Astrocyte (in vitro differentiated cells and primary cell): Measurements from ENCODE around the gene PNPO. TPM values are rescaled to one million over a fixed set of nuclear protein-coding genes. Genes with fewer than 3 reads are reported as not detected.

Source experiments
- DNase-seq: peaks from one replicate; pipeline ENCODE4 v3.0.0-alpha.2; 2010; ENCODE audit warnings: low read depth
- FAIRE-seq: peaks from 2 replicates; lab custom pipeline; 2011; peaks lifted over from hg19 to GRCh38; lab: Jason Lieb, UNC
- H2AFZ ChIP-seq: 2 replicates; pipeline ENCODE4 v1.6.0; 2012; ENCODE audit warnings: low read depth, low read length, inconsistent platforms
- H3K27ac ChIP-seq: 2 replicates; pipeline ENCODE4 v1.5.1; 2011; ENCODE audit warnings: low read depth, low read length, inconsistent platforms
- H3K27me3 ChIP-seq: 2 replicates; pipeline ENCODE4 v1.6.0; 2011; ENCODE audit warnings: low read length, inconsistent platforms; ENCODE audit not compliant: insufficient read depth
- H3K36me3 ChIP-seq: 2 replicates; pipeline ENCODE4 v1.5.1; 2011; ENCODE audit warnings: low read length, inconsistent platforms; ENCODE audit not compliant: insufficient read depth
- H3K4me1 ChIP-seq: 2 replicates; pipeline ENCODE4 v1.5.1; 2011; ENCODE audit warnings: low read length, inconsistent platforms; ENCODE audit not compliant: insufficient read depth
- H3K4me2 ChIP-seq: 2 replicates; pipeline ENCODE4 v1.6.0; 2012; ENCODE audit warnings: low read length, inconsistent platforms
- H3K4me3 ChIP-seq: 2 replicates; pipeline ENCODE4 v1.5.1; 2011; ENCODE audit warnings: low read depth, mild to moderate bottlenecking, low read length, inconsistent platforms; ENCODE audit not compliant: insufficient read depth
- H3K79me2 ChIP-seq: 2 replicates; pipeline ENCODE4 v1.6.0; 2012; ENCODE audit warnings: mild to moderate bottlenecking, low read length, inconsistent platforms; ENCODE audit not compliant: insufficient read depth
- H3K9ac ChIP-seq: 2 replicates; pipeline ENCODE4 v1.6.0; 2012; ENCODE audit warnings: mild to moderate bottlenecking, low read length, inconsistent platforms
- H3K9me3 ChIP-seq: 2 replicates; pipeline ENCODE4 v1.5.1; 2012; ENCODE audit warnings: low read depth, mild to moderate bottlenecking, low read length, inconsistent platforms; ENCODE audit not compliant: insufficient read depth
- H4K20me1 ChIP-seq: 2 replicates; pipeline ENCODE4 v1.6.0; 2012; ENCODE audit warnings: low read length, inconsistent platforms; ENCODE audit not compliant: insufficient read depth
- H3K27ac Mint-ChIP-seq: one replicate; pipeline ENCODE4 v1.8.0; 2021; ENCODE audit warnings: mild to moderate bottlenecking, mixed read lengths; ENCODE audit not compliant: unreplicated experiment
- H3K27me3 Mint-ChIP-seq: one replicate; pipeline ENCODE4 v1.8.0; 2021; ENCODE audit warnings: low read depth, mixed read lengths; ENCODE audit not compliant: unreplicated experiment
- H3K36me3 Mint-ChIP-seq: one replicate; pipeline ENCODE4 v1.8.0; 2021; ENCODE audit warnings: low read depth, mixed read lengths; ENCODE audit not compliant: unreplicated experiment
- H3K4me1 Mint-ChIP-seq: one replicate; pipeline ENCODE4 v1.8.0; 2021; ENCODE audit warnings: low read depth, mixed read lengths; ENCODE audit not compliant: unreplicated experiment
- H3K4me3 Mint-ChIP-seq: one replicate; pipeline ENCODE4 v1.8.0; 2021; ENCODE audit warnings: mild to moderate bottlenecking, moderate library complexity, mixed read lengths; ENCODE audit not compliant: unreplicated experiment
- H3K9me3 Mint-ChIP-seq: one replicate; pipeline ENCODE4 v1.8.0; 2021; ENCODE audit warnings: mild to moderate bottlenecking, mixed read lengths; ENCODE audit not compliant: unreplicated experiment
- EZH2 ChIP-seq: IDR thresholded peaks from 2 replicates; pipeline ENCODE4 v1.6.1; 2012; ENCODE audit warnings: mild to moderate bottlenecking, low read length, inconsistent platforms; ENCODE audit not compliant: insufficient read depth
- total RNA-seq: library from RNA; stranded (reverse); gene quantifications from 2 replicates; pipeline ENCODE4 v1.2.1, GENCODE V29; 2021
- TF ChIP-seq, protein P1 (sequence below): IDR thresholded peaks from 2 replicates; pipeline ENCODE4 v1.5.1; 2011; ENCODE audit warnings: low read depth, mild to moderate bottlenecking, inconsistent platforms, low read length, moderate library complexity; ENCODE audit not compliant: insufficient read depth

PNPO gene
- total RNA-seq, 1 donor from 2014 or later = 12.0 TPM

DNA sequence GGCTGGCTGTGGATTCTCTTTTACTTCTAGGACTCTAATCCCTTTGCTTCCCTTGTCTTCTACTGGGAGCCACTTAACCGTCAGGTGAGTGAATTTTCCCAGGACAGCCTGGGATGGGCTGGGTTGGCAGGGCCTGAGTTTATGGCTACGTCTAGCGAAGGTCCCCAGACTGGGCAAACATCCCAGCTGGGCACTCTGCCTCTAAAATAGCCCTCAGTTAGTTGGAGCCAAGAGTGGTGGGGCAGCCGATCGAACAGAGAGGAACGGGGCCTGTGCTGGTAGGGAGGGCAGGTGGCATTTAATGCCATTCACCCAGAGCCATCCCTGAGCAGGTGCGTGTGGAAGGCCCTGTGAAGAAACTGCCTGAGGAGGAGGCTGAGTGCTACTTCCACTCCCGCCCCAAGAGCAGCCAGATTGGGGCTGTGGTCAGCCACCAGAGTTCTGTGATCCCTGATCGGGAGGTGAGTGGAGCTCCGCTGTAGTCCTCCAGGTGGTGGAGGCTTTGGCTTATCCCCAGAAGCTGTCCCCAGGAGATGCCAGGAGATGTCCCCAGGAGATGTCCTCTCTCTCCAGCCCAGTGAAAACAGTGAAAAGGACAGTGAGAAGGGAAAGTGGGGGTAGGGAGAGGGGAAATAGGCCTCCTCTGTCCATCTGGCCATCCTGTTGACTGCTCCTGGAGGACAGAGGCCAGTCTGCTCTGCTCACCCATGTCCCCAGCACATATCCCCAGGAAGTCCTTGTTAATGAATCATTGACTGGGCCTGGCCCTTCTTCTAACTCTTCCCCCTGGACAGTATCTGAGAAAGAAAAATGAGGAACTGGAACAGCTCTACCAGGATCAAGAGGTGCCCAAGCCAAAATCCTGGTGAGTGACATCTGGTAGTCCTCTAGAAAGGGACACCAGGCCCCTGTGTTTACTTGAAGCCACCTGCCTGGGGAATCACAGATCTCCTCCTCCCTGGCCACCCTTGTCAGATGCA, 4.4 kb downstream of the PNPO start:
- Mint-ChIP-seq H3K27me3 (peaks cover 5% of the 10 kb centered on the region), H3K36me3 (peaks cover 4% of the 10 kb centered on the region), H3K9me3 (no peaks in the 10 kb centered on the region), H3K4me3 (no peak overlapping the region), H3K27ac (no peak overlapping the region), H3K4me1 (peaks cover 15% of the 10 kb centered on the region)
- no peak for DNase-seq
- H3K4me1 ChIP-seq = peaks cover 26% of the 10 kb centered on the region
- no peak for TF ChIP-seq EZH2
- TF ChIP-seq, protein P1, sequence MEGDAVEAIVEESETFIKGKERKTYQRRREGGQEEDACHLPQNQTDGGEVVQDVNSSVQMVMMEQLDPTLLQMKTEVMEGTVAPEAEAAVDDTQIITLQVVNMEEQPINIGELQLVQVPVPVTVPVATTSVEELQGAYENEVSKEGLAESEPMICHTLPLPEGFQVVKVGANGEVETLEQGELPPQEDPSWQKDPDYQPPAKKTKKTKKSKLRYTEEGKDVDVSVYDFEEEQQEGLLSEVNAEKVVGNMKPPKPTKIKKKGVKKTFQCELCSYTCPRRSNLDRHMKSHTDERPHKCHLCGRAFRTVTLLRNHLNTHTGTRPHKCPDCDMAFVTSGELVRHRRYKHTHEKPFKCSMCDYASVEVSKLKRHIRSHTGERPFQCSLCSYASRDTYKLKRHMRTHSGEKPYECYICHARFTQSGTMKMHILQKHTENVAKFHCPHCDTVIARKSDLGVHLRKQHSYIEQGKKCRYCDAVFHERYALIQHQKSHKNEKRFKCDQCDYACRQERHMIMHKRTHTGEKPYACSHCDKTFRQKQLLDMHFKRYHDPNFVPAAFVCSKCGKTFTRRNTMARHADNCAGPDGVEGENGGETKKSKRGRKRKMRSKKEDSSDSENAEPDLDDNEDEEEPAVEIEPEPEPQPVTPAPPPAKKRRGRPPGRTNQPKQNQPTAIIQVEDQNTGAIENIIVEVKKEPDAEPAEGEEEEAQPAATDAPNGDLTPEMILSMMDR = no peak
- H3K9me3 ChIP-seq = no peaks in the 10 kb centered on the region
- no peaks in the 10 kb centered on the region for H3K36me3 ChIP-seq
- H4K20me1 ChIP-seq = no peaks in the 10 kb centered on the region
- no peak overlapping the region for H2AFZ ChIP-seq
- H3K79me2 ChIP-seq = peaks cover 6% of the 10 kb centered on the region
- FAIRE-seq = no peak
- no peak overlapping the region for H3K4me2 ChIP-seq
- peak overlapping the region; percentile 39 for H3K27ac ChIP-seq
- peak overlapping the region; percentile 13 for H3K9ac ChIP-seq
- H3K27me3 ChIP-seq = no peaks in the 10 kb centered on the region
- no peak overlapping the region for H3K4me3 ChIP-seq

DNA sequence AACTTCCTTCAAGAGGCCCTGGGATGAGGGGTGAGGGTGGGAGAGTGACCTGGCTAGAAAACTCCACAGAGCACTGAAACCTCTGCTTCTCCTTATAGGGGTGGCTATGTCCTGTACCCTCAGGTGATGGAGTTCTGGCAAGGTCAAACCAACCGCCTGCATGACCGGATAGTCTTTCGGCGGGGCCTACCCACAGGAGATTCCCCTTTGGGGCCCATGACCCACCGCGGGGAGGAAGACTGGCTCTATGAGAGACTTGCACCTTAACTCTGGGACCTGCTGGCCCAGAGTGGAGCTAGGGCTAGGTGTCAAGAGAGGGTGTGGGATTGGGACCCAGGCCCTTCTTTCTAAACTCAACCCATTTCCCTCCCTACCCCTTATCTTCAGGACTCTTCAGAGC, 5.1 kb downstream of the PNPO start:
- no peaks in the 10 kb centered on the region for H3K9me3 ChIP-seq
- H3K4me3 Mint-ChIP-seq = no peak overlapping the region
- peaks cover 22% of the 10 kb centered on the region for H3K4me1 ChIP-seq
- no peaks in the 10 kb centered on the region for H4K20me1 ChIP-seq
- no peak overlapping the region for H3K27ac Mint-ChIP-seq
- FAIRE-seq (no peak), DNase-seq (no peak)
- H3K36me3 ChIP-seq = no peaks in the 10 kb centered on the region
- TF ChIP-seq, protein P1 = no peak
- no peak for TF ChIP-seq EZH2
- H3K9me3 Mint-ChIP-seq = no peaks in the 10 kb centered on the region
- no peak overlapping the region for H2AFZ ChIP-seq
- H3K27ac ChIP-seq = no peak overlapping the region
- no peak overlapping the region for H3K4me3 ChIP-seq
- H3K27me3 Mint-ChIP-seq = no peaks in the 10 kb centered on the region
- H3K9ac ChIP-seq = no peak overlapping the region
- H3K79me2 ChIP-seq = peaks cover 6% of the 10 kb centered on the region
- no peaks in the 10 kb centered on the region for H3K27me3 ChIP-seq
- H3K36me3 Mint-ChIP-seq = peaks cover 4% of the 10 kb centered on the region
- H3K4me1 Mint-ChIP-seq = peaks cover 10% of the 10 kb centered on the region
- H3K4me2 ChIP-seq = no peak overlapping the region

DNA sequence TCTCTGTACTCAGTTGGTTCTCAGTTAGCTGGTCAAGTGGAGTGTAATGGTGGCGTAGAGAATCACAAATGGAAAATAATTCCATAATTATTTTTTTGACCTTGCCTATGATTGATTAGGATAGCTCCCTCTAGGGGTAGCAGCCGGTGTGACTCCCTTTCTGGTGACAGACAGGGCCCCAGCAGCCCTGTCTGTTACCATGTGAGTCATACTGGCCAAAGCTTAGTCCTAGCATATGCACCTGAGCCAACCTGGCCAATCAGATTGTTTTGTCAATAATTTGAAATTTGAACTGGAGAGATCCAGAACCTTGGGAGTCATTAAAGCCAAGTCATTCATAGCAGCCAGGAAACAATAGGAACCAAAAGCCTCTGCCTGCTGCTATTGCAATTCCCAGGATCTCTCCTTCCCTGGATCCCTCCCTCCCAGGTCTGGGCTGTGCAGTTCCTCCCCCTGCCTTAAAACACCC, 5.6 kb downstream of the PNPO start:
- Mint-ChIP-seq H3K4me1 (peaks cover 10% of the 10 kb centered on the region), H3K36me3 (peaks cover 4% of the 10 kb centered on the region), H3K27me3 (no peaks in the 10 kb centered on the region), H3K4me3 (no peak overlapping the region), H3K27ac (peak overlapping the region; percentile 75), H3K9me3 (no peaks in the 10 kb centered on the region)
- FAIRE-seq = no peak
- no peaks in the 10 kb centered on the region for H4K20me1 ChIP-seq
- H3K9me3 ChIP-seq = no peaks in the 10 kb centered on the region
- no peak overlapping the region for H3K27ac ChIP-seq
- TF ChIP-seq, protein P1 = peak; percentile 90
- TF ChIP-seq EZH2 = no peak
- no peak overlapping the region for H3K9ac ChIP-seq
- no peaks in the 10 kb centered on the region for H3K36me3 ChIP-seq
- no peak overlapping the region for H2AFZ ChIP-seq
- H3K4me1 ChIP-seq = peaks cover 17% of the 10 kb centered on the region
- H3K27me3 ChIP-seq = no peaks in the 10 kb centered on the region
- no peak overlapping the region for H3K4me2 ChIP-seq
- peak; percentile 53 for DNase-seq
- peaks cover 5% of the 10 kb centered on the region for H3K79me2 ChIP-seq
- H3K4me3 ChIP-seq = no peak overlapping the region
